Measurements from ENCODE around the gene CENATAC.
"Not testable (repeated sequence)": the region's sequence is repeated elsewhere in the genome, so short reads cannot be mapped to it uniquely, and the experiment has no call there.

The CENATAC gene

DNA sequence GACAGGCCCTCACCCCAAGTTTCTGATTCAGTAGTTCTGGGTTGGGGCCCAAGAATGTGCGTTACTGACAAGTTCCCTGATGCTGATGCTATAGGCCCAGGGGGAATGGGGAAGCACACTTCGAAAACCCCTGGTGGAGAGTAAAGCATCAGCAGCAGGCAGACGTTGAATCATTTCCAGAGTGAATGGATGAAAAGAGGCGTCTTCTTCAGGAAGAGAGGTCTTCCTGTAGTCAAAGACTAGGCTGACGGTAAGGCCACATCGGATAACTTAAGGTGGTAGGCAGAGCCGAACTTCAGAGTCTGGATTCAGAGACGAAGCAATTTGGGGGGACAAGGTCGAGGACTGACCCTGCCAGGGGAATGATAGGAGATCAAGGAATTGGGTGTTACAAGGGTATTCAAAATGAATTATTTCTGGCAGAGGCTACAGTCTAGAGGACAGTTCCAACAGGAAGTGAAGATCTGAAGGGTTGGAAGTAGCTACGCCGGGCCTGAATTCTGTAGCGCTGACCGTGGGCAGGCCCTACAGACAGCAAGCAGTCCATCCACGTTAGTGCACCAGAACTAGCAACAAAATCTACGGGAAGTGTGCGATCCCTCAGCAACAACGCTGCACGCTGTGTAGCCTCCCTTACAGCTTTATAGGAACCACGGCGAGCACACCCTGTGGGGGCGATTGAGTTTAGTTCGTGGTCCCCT is 862 bp upstream of the CENATAC start:
- DNase-seq (ENCODE audit: low read depth, low spot score): no peak

DNA sequence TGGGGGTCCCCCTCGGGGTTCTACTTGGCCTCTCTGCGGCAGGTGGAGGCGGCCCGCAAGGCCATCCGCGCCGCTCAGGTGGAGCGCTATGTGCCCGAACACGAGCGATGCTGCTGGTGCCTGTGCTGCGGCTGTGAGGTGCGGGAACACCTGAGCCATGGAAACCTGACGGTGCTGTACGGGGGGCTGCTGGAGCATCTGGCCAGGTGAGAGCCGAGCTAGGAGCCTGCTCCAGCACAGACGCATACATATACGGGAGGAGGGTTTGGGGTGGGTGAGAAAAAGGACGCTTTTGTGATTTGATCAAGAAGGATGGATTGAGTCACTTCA is 415 bp downstream of the CENATAC start:
- peak; percentile 46 for DNase-seq (ENCODE audit: low read depth, low spot score)

DNA sequence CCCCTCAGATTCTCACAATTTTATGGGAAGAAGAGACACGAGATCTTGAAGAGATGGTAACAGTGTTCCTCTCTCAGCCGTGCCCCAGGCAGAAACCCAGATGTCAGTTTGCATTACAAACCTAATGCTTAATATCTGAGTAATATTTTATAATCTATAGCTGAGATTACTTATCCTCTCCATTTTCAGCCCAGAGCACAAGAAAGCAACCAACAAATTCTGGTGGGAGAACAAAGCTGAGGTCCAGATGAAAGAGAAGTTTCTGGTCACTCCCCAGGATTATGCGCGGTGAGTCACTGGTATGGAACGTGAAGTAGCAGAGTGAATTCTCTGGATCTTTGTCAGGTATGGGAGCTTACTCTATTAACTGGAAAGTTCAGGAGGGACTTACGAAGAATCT is 884 bp downstream of the CENATAC start:
- peak; percentile 71 for DNase-seq (ENCODE audit: low read depth, low spot score)

DNA sequence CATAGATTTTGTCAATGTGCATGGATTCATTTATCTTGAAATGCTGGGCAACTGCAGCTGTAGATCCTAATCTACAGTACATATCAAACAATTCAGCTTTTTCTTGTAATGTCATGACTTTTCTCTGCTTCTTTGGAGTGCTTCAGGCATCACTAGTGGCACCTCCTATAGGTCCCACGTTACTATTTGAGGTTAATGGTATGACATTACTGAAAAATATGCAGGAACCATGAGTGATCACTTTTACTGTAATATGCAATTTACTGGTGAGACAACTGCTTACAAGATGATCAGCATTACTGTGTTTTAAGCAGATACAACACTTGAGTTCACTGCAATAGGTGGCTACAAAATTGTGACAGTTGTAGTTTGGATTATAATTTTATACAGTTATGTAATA is 3.0 kb downstream of the CENATAC start:
- no peak for DNase-seq (ENCODE audit: low read depth, low spot score)

DNA sequence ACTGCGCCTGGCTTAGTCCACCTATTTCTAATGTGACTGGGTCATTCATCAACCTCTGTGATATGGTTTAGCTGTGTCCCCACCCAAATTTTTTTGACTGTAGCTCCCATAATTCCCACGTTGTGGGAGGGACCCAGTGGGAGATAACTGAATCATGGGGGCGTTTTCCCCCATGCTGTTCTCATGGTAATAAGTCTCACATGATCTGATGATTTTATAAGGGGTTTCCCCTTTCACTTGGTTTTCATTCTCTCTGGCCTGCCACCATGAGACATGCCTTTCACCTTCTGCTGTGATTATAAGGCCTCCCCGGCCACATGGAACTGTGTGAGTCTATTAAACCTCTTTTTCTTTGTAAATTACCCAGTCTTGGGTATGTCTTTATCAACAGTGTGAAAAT is 8.7 kb downstream of the CENATAC start:
- no peak for DNase-seq (ENCODE audit: low read depth, low spot score)

DNA sequence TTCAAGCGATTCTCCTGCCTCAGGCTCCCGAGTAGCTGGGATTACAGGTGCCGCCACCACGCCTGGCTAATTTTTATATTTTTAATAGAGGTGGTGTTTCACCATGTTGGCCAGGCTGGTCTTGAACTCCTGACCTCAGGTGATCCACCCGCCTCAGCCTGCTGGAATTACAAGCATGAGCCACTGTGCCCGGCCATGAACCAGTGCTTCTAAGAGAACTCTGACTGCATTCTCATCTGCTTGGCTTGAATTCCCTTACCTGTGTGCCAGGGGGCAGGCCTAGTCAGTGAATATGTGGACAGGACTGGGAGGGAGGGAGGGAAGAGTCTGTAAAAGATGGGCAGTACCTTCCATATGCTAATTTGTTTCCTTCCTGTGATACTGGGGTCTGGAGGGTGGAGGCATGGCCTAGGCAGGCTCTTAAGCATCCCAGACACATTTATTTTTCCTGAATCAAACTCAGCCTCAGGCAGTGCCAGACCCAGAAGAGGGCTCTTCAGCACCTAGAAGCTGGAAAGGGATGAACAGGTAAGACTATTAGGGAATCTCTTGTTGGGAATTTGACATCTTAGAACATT is 13.6 kb downstream of the CENATAC start:
- no peak for DNase-seq (ENCODE audit: low read depth, low spot score)

DNA sequence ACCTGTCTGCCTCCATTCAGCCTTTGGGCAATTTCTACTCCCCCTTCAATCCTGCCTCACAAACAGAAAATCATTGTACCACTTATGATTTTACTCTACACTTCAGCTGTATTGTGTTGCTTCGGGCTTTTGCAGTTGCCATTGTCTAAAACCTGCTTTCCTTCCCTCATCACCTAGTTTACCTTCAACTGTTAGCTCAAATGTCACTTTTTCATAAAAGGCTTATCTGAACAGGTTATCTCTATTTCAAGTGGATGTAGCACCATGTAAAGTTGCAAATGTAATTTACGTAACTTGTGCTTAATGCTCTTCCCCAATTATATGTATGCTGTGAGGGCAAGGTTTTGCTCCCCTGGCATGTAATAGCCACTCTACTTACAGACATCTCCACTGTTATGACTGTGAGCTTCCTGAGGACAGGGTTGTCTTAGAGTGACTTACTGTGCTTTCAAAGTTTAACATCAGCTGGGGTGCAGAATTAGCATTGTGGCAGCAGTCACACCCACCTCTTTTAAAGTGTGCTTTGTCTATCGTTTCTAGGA is 14.8 kb downstream of the CENATAC start:
- no peak for DNase-seq (ENCODE audit: low read depth, low spot score)

DNA sequence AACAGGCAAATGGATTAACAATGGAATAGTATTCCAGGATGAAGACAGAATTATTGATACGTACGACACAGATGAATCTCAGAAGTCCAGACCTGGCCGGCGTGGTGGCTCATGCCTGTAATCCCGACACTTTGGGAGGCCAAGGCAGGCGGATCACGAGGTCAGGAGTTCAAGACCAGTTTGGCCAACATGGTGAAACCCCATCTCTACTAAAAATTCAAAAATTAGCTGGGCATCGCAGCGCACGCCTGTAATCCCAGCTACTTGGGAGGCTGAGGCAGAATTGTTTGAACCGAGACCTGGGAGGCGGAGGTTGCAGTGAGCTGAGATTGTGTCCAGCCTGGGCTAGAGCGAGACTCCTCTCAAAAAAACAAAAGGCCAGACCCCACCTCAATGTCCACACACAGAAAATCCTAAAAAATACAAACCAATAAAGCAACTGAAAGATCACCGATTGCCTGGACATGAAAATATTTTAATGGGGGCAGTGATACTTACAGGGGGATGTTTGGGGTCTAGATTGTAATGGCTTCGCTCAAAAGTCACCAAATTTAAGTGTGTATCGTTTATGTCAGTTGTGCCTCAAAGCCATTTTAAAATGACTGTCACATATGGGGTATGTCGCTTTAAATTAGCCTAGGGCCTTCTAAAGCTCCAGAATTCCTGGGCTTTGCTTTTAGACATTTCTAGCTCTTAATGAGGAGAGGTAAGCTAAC is 16.4 kb downstream of the CENATAC start:
- DNase-seq (ENCODE audit: low read depth, low spot score): no peak

DNA sequence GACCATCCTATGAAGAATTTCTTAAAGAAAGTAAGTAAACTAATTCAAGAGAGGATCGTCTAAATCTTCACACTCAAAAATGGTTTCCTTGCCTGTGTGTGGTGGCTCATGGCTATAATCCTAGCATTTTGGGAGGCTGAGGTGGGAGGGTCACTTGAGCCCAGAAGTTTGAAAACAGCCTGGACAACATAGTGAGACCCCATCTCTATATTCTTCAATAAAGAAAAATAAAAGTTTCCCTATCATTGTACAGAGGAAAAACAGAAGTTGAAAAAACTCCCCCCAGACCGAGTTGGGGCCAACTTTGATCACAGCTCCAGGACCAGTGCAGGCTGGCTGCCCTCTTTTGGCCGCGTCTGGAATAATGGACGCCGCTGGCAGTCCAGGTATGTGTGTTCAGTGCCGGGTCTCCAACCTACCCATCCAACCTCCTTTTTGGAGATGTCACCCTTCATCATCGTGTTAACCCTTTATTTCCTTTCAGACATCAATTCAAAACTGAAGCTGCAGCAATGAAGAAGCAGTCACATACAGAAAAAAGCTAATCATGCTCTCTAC is 17.2 kb downstream of the CENATAC start:
- no peak for DNase-seq (ENCODE audit: low read depth, low spot score)

DNA sequence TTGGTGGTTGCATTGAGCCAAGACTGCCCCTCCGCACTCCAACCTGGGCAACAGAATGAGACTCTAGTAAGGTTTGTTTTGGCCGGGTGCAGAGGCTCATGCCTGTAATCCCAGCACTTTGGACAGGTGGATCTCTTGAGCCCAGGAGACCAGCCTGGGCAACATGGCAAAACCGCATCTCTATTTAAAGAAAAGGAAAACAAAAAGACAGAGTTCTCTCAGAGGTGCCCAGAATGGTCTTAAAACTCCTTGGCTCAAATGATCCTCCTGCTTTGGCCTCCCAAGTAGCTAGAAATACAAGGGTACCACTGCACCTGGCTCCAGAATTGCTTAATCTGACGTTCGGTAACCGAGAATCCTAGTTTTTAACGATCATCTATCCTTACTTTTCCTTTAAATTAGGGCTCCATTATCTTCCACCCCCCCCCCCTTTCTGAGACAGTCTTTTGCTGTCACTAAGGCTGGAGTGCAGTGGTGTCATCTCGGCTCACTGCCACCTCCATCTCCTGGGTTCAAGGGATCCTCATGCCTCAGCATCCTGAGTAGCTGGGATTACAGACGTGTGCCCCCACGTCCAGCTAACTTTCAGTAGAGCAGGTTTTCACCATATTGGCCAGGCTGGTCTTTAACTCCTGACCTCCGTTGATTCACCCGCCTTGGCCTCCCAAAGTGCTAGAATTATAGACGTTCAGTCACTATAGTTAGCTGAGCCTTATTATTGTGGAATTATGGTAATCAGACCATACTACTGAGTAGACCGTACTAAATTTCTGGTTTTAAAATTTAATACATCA is 18.5 kb downstream of the CENATAC start:
- DNase-seq (ENCODE audit: low read depth, low spot score): no peak

DNA sequence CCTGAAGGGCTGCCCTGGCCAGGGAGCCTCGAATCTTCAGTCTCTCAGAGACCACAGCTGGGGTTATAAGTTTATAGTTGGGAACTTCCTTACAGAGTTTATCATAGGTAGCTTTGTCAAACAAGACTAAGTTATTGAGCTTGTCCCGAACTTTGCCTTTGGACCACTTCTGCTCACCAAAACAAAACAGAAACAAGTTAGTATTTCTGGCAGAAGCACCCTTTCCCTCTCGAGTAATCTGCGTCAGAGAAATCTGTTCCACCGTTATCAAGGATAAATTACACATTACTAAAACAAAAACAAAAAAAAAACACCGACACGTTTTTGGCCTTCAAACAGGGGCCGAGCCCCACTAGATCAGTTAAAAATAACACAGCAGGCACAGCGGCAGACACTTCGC is 19.4 kb downstream of the CENATAC start:
- DNase-seq (ENCODE audit: low read depth, low spot score): not testable (repeated sequence)

DNA sequence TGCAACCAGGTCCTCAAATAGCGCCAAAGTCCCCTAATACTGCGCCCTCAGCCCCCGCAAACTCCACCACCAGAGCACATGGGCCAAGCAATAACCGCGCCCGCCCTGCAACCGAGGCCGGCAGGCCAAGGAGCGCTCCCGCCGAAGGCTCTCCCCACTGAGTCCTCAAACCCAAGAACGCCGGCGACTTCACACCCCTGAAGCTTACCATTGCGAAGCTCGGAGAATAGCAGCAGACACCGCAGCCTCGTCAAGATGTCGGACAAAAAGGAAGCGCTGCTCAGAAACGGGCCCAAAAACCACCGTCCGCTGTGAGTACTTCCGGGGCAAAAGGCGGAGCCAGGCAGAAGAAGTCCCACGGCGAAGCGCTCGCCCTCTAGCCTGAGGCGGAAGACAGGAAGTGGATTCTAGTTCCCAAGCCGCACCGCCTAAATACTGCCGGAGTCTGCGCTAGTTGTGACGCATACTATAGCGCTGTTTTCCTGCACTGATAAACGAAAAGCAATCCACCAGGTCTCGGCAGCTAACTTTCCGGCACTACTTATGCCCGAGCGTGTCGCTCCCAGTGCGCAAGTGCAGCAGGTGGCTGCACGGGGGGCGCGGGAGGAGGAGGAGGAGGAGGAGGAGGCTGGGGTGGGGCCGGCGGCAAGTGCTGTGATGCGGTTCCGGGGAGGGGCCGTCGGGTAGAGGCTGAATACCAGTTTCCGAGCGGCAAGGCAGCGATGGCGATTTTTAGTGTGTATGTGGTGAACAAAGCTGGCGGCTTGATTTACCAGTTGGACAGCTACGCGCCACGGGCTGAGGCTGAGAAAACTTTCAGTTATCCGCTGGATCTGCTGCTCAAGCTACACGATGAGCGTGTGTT is 20.4 kb downstream of the CENATAC start, which contains the start of the genes RPS25 and TRAPPC4:
Gene RPS25 (minus strand): TSS at position 270 of the 865 bp plus-strand sequence. CDS start 59 bp downstream, at position 211.
Gene TRAPPC4 (plus strand): TSS at position 693 of the 865 bp plus-strand sequence. CDS start 30 bp downstream, at position 723.
- DNase-seq (ENCODE audit: low read depth, low spot score): peak; percentile 97

DNA sequence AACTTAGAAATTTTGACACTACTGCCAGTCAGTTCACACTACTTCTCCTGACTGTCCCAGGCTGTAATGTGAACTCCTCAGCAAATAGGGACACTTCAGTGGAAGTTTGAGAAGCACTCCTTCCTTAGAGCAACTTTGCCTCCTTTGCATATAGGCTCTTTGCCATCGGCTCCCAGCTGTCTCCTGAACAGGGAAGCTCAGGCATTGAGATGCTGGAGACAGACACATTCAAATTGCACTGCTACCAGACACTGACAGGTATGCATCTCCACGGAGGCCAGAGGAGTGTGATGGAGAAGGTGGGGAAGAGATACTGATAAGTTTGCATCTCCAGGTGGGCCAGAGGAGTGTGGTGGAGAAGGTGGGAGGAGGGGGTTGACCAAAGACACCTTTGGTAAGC is 22.1 kb downstream of the CENATAC start:
- no peak for DNase-seq (ENCODE audit: low read depth, low spot score)

DNA sequence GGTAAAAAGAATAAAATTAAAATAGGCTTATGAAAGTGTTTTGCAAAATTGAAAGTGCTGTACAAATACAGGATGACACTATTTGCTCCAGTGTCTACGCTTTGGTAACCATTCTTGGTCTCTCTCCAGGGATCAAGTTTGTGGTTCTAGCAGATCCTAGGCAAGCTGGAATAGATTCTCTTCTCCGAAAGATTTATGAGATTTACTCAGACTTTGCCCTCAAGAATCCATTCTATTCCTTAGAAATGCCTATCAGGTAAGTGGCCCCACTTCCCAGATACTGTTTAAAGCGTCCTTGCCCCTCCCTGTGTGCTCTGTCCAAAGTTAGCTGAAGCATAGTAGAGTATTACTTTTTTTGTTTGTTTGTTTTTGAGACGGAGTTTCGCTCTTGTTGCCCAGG is 23.7 kb downstream of the CENATAC start:
- DNase-seq (ENCODE audit: low read depth, low spot score): no peak

DNA sequence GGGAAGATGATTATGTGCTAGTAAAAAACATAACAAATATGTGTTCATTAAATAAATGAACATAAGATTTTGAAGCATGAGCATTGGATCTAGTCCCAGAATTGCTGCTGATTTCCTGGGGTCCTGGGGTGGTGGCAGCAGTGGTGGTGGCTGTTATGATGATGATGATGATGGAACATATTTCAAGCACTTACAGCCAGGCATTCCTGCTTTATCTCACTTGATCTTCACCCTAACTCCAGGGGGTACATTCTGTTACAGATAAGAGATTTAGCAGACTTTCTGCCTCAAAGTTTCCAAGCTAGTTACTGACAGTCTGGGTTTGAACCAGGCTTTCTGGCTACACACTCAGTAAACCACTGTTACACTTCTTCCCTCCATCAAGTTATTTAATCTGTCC is 25.8 kb downstream of the CENATAC start:
- no peak for DNase-seq (ENCODE audit: low read depth, low spot score)

DNA sequence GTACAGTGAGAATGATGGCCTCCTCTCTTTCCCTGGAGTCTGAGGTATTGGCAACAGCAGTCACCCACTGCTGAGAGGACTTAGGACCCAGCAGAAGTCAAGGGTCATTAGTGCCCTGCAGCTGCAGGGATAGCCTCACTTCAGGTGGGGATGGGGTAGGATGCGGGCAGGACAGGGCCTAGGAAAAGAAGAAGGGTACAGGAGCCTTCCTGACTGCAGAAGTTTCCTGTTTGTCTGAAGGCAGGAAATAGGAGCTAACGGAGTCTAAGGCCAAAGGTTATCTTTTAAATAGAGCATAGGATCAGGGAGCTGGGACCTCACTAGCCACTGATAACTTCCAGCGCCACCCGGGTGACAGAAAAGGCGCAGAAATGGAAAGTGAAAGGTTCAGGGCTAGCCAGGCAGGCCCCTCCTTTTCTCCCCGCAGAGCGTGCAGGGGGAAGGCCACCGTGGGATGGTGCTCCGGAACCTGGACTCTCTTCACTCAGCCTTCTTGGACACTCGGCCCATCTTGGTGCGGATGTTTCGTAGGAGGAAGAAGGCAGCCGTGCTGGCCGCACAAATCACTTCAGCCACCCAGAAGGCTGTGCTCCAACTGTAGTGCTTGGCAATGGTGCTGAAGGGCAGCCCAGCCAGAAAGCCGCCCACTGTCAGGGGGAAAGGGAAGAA is 26.6 kb downstream of the CENATAC start:
- no peak for DNase-seq (ENCODE audit: low read depth, low spot score)

DNA sequence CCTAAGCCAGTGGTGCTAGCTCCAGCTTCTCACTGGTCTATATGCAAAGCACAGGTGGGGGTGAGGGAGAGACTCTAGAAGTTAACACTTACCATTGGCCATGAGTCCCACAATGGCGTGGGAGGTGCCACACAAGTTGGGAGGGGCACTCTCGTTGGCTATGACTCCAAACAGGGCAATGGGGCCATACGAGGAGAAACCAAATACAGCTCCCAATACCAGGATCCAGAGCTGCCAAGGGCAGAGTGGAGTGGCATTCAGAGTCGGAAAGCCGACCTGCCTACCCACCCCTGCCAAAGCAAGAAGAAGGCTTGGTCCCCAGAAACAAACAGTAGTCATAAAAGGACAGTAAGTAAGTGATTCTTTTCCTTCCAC is 27.1 kb downstream of the CENATAC start:
- no peak for DNase-seq (ENCODE audit: low read depth, low spot score)

DNA sequence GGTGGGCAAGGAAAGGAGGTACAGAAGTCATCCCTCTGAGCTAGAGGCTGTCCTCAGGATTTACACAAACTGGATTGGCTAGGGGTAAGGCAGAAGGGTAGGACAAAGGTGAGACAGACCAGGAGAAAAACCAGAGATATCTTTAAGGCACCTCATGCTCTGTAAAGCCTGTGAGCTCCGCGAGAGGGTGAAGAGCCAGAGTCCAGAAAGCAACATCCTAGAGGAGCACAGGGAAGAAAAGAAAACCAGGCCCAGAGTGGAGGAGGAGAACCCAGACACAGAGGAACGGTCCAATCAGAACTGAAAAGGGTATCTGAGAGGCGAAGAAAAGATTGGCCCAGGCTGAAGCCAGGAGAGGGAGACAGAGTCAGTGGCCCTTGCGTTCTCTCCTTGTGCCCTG is 27.6 kb downstream of the CENATAC start:
- no peak for DNase-seq (ENCODE audit: low read depth, low spot score)

DNA sequence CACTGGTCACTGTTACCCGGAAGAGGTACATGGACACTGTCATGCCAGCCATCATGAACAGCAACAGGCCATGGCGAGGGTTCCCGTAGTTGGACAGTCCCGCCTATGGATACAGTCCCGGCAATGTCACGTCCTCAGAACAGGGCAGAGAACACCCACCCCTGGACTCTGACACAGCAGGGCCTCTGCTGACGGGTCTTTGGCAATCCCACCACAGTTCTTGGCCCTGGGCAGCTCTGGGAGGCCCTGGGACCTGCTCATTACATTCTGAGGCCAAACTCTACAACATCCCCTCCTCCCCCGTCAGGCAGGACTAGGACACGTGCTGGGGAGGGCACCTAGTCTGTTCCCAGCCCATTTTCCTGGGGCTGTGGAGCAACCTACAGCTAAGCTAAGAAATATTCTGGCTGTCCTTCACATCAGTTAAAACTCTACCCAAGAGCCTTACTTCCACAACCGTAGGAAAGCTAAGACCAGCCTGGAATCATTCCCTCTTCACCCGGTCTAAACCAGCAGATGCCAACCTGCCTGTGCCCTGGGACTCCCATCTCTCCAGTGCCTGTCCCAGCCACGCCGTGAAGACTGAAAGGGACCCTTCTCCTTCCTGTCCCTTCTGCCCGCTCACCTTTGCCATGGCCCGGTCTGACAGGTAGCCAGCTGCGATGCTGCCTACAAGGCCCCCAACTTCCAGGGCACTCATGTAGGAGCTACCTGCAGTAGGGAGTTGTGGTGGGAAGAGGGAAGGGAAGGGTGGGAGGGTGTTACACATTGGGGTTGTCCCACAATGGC is 28.2 kb downstream of the CENATAC start:
- DNase-seq (ENCODE audit: low read depth, low spot score): no peak
